ENCODE measurements around the gene TBC1D21.

Gene TBC1D21

GRCh38 chr15:73862276-73862675 is 11.1 kb upstream of the TBC1D21 start:
- peaks cover 3% of the 10 kb centered on the region; the same call in 1 of the 2 replicates for H3K9me3 ChIP-seq (ENCODE audit: control insufficient read depth, insufficient read depth, low read depth, low read length)
- H3K9ac ChIP-seq (ENCODE audit: low read length), result no peak overlapping the region
- no peaks in the 10 kb centered on the region for H3K36me3 ChIP-seq (ENCODE audit: control insufficient read depth, insufficient read depth, low read length)
- H3K4me3 ChIP-seq (ENCODE audit: low read depth, low read length), result no peak overlapping the region
- H3K27ac ChIP-seq (ENCODE audit: low read depth, low read length), result no peak overlapping the region
- H3K4me1 ChIP-seq (ENCODE audit: control insufficient read depth, insufficient read depth, low read length), result peaks cover 9% of the 10 kb centered on the region
- no peaks in the 10 kb centered on the region for H3K27me3 ChIP-seq (ENCODE audit: control insufficient read depth, insufficient read depth, low read length)

GRCh38 chr15:73865379-73865778 is 8.0 kb upstream of the TBC1D21 start:
- no peaks in the 10 kb centered on the region for H3K27me3 ChIP-seq (ENCODE audit: control insufficient read depth, insufficient read depth, low read length)
- H3K9ac ChIP-seq (ENCODE audit: low read length), result no peak overlapping the region
- H3K4me1 ChIP-seq (ENCODE audit: control insufficient read depth, insufficient read depth, low read length), result peaks cover 9% of the 10 kb centered on the region
- H3K4me3 ChIP-seq (ENCODE audit: low read depth, low read length), result no peak overlapping the region
- H3K9me3 ChIP-seq (ENCODE audit: control insufficient read depth, insufficient read depth, low read depth, low read length), result no peaks in the 10 kb centered on the region; the same call in 1 of the 2 replicates
- no peaks in the 10 kb centered on the region for H3K36me3 ChIP-seq (ENCODE audit: control insufficient read depth, insufficient read depth, low read length)
- H3K27ac ChIP-seq (ENCODE audit: low read depth, low read length), result no peak overlapping the region

- H3K27ac ChIP-seq (ENCODE audit: low read depth, low read length), result no peak overlapping the region
- H3K27me3 ChIP-seq (ENCODE audit: control insufficient read depth, insufficient read depth, low read length), result no peaks in the 10 kb centered on the region
- H3K9me3 ChIP-seq (ENCODE audit: control insufficient read depth, insufficient read depth, low read depth, low read length), result no peaks in the 10 kb centered on the region; the same call in 1 of the 2 replicates
- no peak overlapping the region for H3K9ac ChIP-seq (ENCODE audit: low read length)
- peaks cover 9% of the 10 kb centered on the region for H3K4me1 ChIP-seq (ENCODE audit: control insufficient read depth, insufficient read depth, low read length)
- no peak overlapping the region for H3K4me3 ChIP-seq (ENCODE audit: low read depth, low read length)
- no peaks in the 10 kb centered on the region for H3K36me3 ChIP-seq (ENCODE audit: control insufficient read depth, insufficient read depth, low read length)
Measured at GRCh38 chr15:73865904-73866303, 7.5 kb upstream of the TBC1D21 start.

- no peaks in the 10 kb centered on the region for H3K27me3 ChIP-seq (ENCODE audit: control insufficient read depth, insufficient read depth, low read length)
- no peaks in the 10 kb centered on the region for H3K36me3 ChIP-seq (ENCODE audit: control insufficient read depth, insufficient read depth, low read length)
- H3K27ac ChIP-seq (ENCODE audit: low read depth, low read length), result no peak overlapping the region
- no peak overlapping the region for H3K4me3 ChIP-seq (ENCODE audit: low read depth, low read length)
- H3K4me1 ChIP-seq (ENCODE audit: control insufficient read depth, insufficient read depth, low read length), result peaks cover 9% of the 10 kb centered on the region
- H3K9me3 ChIP-seq (ENCODE audit: control insufficient read depth, insufficient read depth, low read depth, low read length), result no peaks in the 10 kb centered on the region; the same call in 1 of the 2 replicates
- H3K9ac ChIP-seq (ENCODE audit: low read length), result no peak overlapping the region
Measured at GRCh38 chr15:73866481-73866880, 6.9 kb upstream of the TBC1D21 start.

GRCh38 chr15:73866881-73867410 is 6.4 kb upstream of the TBC1D21 start:
- Histone ChIP-seq H3K27me3 (ENCODE audit: control insufficient read depth, insufficient read depth, low read length) (no peaks in the 10 kb centered on the region), H3K27ac (ENCODE audit: low read depth, low read length) (no peak overlapping the region), H3K9ac (ENCODE audit: low read length) (no peak overlapping the region), H3K4me1 (ENCODE audit: control insufficient read depth, insufficient read depth, low read length) (peaks cover 9% of the 10 kb centered on the region), H3K4me3 (ENCODE audit: low read depth, low read length) (no peak overlapping the region), H3K9me3 (ENCODE audit: control insufficient read depth, insufficient read depth, low read depth, low read length) (no peaks in the 10 kb centered on the region; the same call in 1 of the 2 replicates), H3K36me3 (ENCODE audit: control insufficient read depth, insufficient read depth, low read length) (no peaks in the 10 kb centered on the region)

GRCh38 chr15:73867426-73867825 is 5.9 kb upstream of the TBC1D21 start:
- Histone ChIP-seq H3K36me3 (ENCODE audit: control insufficient read depth, insufficient read depth, low read length) (no peaks in the 10 kb centered on the region), H3K4me1 (ENCODE audit: control insufficient read depth, insufficient read depth, low read length) (peaks cover 9% of the 10 kb centered on the region), H3K4me3 (ENCODE audit: low read depth, low read length) (no peak overlapping the region), H3K9ac (ENCODE audit: low read length) (no peak overlapping the region), H3K9me3 (ENCODE audit: control insufficient read depth, insufficient read depth, low read depth, low read length) (no peaks in the 10 kb centered on the region; the same call in 1 of the 2 replicates), H3K27ac (ENCODE audit: low read depth, low read length) (no peak overlapping the region), H3K27me3 (ENCODE audit: control insufficient read depth, insufficient read depth, low read length) (no peaks in the 10 kb centered on the region)

GRCh38 chr15:73867956-73868355 is 5.4 kb upstream of the TBC1D21 start:
- Histone ChIP-seq H3K27me3 (ENCODE audit: control insufficient read depth, insufficient read depth, low read length) (no peaks in the 10 kb centered on the region), H3K9me3 (ENCODE audit: control insufficient read depth, insufficient read depth, low read depth, low read length) (no peaks in the 10 kb centered on the region; the same call in 1 of the 2 replicates), H3K36me3 (ENCODE audit: control insufficient read depth, insufficient read depth, low read length) (no peaks in the 10 kb centered on the region), H3K27ac (ENCODE audit: low read depth, low read length) (no peak overlapping the region), H3K4me3 (ENCODE audit: low read depth, low read length) (no peak overlapping the region), H3K9ac (ENCODE audit: low read length) (no peak overlapping the region), H3K4me1 (ENCODE audit: control insufficient read depth, insufficient read depth, low read length) (peaks cover 9% of the 10 kb centered on the region)

- Histone ChIP-seq H3K9ac (ENCODE audit: low read length) (no peak overlapping the region), H3K4me3 (ENCODE audit: low read depth, low read length) (no peak overlapping the region), H3K4me1 (ENCODE audit: control insufficient read depth, insufficient read depth, low read length) (peaks cover 9% of the 10 kb centered on the region), H3K27me3 (ENCODE audit: control insufficient read depth, insufficient read depth, low read length) (no peaks in the 10 kb centered on the region), H3K27ac (ENCODE audit: low read depth, low read length) (no peak overlapping the region), H3K36me3 (ENCODE audit: control insufficient read depth, insufficient read depth, low read length) (no peaks in the 10 kb centered on the region), H3K9me3 (ENCODE audit: control insufficient read depth, insufficient read depth, low read depth, low read length) (no peaks in the 10 kb centered on the region)
Measured at GRCh38 chr15:73869216-73869995, 4.0 kb upstream of the TBC1D21 start.

- H3K9ac ChIP-seq (ENCODE audit: low read length), result no peak overlapping the region
- H3K4me1 ChIP-seq (ENCODE audit: control insufficient read depth, insufficient read depth, low read length), result peaks cover 8% of the 10 kb centered on the region
- H3K27ac ChIP-seq (ENCODE audit: low read depth, low read length), result no peak overlapping the region
- H3K4me3 ChIP-seq (ENCODE audit: low read depth, low read length), result no peak overlapping the region
- H3K9me3 ChIP-seq (ENCODE audit: control insufficient read depth, insufficient read depth, low read depth, low read length), result no peaks in the 10 kb centered on the region
- no peaks in the 10 kb centered on the region for H3K27me3 ChIP-seq (ENCODE audit: control insufficient read depth, insufficient read depth, low read length)
- no peaks in the 10 kb centered on the region for H3K36me3 ChIP-seq (ENCODE audit: control insufficient read depth, insufficient read depth, low read length)
Measured at GRCh38 chr15:73870700-73871408, 2.5 kb upstream of the TBC1D21 start.

- H3K4me1 ChIP-seq (ENCODE audit: control insufficient read depth, insufficient read depth, low read length), result no peaks in the 10 kb centered on the region; the same call in 1 of the 2 replicates
- no peak overlapping the region for H3K4me3 ChIP-seq (ENCODE audit: low read depth, low read length)
- no peak overlapping the region for H3K9ac ChIP-seq (ENCODE audit: low read length)
- no peaks in the 10 kb centered on the region for H3K36me3 ChIP-seq (ENCODE audit: control insufficient read depth, insufficient read depth, low read length)
- H3K27me3 ChIP-seq (ENCODE audit: control insufficient read depth, insufficient read depth, low read length), result no peaks in the 10 kb centered on the region
- H3K9me3 ChIP-seq (ENCODE audit: control insufficient read depth, insufficient read depth, low read depth, low read length), result no peaks in the 10 kb centered on the region
- H3K27ac ChIP-seq (ENCODE audit: low read depth, low read length), result no peak overlapping the region
Measured at GRCh38 chr15:73872346-73872745, 1.0 kb upstream of the TBC1D21 start.

All from HUES6 (cell line).